ENCODE data around the gene LCMT1.
"Not testable (repeated sequence)": the region's sequence is repeated elsewhere in the genome, so short reads cannot be mapped to it uniquely, and the experiment has no call there.

LCMT1 gene

GRCh38 chr16:25143928-25144327 is 32.4 kb downstream of the LCMT1 start:
- DNase-seq (ENCODE audit: low read depth): no peak

DNA sequence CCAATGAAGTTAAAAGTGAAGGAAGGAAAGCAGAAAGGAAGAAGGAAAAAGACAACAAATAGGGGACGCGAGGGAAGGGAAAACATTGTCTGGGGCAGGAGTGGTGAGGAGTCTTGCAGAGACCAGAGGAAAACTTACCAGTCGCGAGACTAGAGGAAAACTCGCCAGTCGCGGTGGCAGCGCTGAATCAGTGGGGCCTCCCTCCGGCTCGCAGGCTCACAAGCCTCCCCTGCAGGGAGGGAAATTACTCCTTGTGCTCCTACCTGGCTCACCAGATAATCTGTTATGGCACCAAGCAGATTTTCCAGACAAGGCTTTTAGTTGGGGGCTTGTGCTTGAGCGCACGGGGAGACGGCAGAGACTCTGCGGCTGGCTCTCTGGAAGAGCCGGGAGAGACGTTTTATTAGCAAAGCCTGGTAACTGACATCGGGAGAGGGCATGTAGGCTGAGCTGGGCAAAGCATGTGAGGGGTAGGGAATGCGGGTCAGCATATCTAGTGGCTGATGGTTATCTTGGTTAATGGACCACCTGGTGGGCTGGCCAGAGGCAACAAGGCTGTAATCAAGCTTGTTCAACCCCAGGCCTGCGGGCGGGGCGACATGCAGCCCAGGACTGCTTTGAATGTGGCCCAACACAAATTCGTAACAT is 37.1 kb downstream of the LCMT1 start:
- DNase-seq (ENCODE audit: low read depth): no peak

DNA sequence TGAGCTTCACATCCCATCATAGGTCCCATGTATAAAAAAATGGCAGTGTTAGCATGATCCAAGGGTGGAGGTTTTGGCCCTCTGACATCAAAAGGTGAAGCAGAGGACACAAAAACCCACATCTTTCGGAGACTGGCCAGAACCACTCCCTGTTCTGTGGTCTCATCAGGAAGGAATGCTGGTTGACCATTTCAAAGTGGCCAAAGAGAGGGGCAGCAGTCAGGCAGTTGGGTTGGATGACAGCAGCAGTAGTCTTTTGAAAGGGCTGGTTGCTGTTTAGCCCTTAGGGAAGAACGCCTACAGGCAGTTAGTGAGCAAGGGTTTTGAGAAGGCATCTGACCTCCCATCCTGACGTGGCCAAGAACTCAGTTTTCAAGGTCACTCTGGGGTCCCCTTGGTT is 40.5 kb downstream of the LCMT1 start:
- DNase-seq (ENCODE audit: low read depth): no peak

- DNase-seq (ENCODE audit: low read depth): no peak
Observed at GRCh38 chr16:25155553-25156460, 44.3 kb downstream of the LCMT1 start.

DNA sequence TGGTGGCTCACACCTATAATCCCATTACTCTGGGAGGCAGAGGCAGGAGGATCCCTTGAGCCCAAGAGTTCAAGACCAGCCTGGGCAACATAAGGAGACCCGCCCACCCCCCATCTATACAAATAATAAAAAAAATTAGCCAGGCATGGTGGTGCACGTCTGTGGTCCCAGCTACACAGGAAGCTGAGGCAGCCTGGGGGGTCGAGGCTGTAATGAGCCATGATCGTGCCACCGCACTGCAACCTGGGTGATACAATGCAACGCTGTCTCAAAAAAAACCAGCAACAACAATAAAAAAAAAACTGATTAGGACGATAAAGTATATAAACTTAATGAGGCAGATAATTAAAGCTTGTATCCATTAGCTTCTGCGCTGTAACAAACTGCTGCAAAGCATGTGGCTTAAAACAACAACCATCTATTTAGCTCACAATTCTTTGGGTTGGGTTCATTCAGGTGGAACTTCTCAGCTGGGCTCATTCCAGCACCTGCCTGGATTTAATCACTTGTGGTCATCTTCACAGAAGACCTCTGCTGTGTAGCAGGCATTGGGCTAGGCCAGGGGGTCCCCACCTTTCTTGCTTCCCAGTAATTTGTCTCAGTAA is 45.8 kb downstream of the LCMT1 start:
- no peak for DNase-seq (ENCODE audit: low read depth)

DNA sequence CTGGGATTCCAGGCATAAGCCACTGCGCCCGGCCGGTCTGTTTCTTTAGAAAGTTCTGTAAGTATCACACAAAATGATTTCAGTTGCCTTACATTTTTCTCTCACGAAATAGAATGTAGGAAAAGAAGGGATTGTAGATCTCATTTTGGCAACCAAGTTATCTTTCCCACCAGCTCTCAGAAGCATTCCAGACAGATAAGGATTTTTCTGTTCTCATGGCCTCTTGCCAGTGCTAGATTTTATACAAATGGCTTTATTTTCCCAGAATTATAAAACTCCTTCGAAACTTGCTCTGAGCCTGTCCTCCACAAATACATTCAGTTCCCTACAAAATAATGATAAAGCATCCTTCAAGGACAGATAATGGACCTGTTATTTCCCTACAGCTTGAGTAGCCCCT is 46.9 kb downstream of the LCMT1 start:
- DNase-seq (ENCODE audit: low read depth): no peak

DNA sequence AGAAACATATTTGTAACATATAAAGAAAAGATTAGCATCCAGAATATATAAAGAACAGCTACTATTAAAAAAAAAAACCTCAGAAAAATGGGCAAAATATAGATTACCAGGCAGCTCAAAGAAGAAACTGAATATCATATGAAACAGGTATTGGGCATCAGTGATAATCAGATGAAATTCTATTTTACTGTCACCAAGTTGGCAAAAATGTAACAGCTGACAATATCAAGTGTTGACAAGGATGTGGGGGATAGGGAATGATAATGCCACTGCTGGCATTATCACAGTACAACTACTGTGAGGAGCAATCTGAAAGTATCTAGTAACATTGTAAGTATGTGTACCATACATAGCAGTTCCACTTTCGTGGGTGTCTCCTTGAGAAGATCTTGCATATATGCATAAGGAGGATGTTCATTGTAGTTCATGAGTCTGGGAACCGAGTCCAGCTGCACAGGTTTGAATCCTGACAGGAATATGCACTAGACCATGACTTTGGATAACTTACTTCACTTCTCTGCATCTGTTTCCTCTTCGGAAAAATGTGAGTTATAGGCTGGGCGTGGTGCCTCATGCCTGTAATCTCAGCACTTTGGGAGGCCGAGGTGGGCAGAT is 50.3 kb downstream of the LCMT1 start:
- no peak for DNase-seq (ENCODE audit: low read depth)

DNA sequence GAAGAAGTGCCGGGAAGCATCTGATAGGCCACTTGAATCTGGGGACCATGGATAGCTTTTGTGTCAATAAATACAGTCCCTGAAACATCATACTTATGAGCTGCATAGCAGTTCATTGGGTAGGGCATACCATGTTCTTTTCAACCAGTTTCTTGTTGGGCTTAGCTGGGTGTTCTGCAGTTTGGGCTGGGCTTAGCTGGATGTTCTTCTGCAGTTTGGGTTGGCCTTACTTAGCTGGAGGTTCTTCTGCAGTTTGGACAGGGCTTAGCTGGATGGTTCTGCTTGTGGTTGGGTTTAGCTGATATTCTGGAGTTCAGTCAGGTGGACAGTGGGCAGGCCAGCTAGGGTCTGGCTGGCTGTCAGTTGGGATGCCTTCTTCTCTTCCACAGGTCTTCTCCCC is 52.1 kb downstream of the LCMT1 start:
- no peak for DNase-seq (ENCODE audit: low read depth)

DNA sequence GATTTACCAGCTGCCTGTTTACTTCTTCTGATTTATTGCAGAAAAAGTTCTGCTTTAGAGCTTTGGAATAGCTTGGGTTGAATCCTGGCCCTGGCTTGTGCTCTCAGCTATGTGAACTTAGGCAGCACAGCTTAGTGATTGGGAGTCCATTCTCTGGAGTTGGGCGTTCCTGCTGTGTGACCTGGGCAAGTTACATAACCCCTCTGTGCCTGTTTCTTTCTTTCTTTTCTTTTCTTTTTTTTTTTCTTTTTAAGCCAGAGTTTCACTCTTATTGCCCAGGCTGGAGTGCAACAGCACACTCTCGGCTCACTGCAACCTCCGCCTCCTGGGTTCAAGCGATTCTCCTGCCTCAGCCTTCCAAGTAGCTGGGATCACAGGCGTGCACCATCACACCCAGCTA is 53.7 kb downstream of the LCMT1 start:
- no peak for DNase-seq (ENCODE audit: low read depth)

- not testable (repeated sequence) for DNase-seq (ENCODE audit: low read depth)
Observed at GRCh38 chr16:25167920-25168319, 56.4 kb downstream of the LCMT1 start.

- DNase-seq (ENCODE audit: low read depth): no peak
Observed at GRCh38 chr16:25171390-25171789, 59.8 kb downstream of the LCMT1 start.

- DNase-seq (ENCODE audit: low read depth): no peak
Observed at GRCh38 chr16:25172831-25173230, 61.3 kb downstream of the LCMT1 start.

DNA sequence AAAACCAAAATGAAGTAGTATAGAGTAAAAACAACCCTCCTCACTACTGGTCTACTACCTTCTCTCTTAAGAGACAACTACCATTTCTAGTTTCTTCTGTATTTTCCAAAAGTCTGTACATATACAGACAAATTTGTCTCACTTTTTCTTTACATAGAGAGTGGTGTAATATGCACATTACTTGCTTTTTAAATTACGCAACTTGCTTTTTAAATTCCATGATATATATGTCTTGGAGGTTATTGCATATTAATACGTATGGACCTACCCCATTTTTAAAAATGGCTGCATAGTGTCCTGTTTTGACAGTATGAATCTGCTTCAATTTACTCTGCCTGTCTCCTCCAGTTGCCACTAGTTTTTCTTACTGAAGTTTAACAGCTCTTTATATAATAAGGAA is 62.7 kb downstream of the LCMT1 start:
- DNase-seq (ENCODE audit: low read depth): no peak

GRCh38 chr16:25176136-25176535 is 64.6 kb downstream of the LCMT1 start:
- no peak for DNase-seq (ENCODE audit: low read depth)

- DNase-seq (ENCODE audit: low read depth): no peak
Observed at GRCh38 chr16:25177512-25177830, 65.9 kb downstream of the LCMT1 start.

DNA sequence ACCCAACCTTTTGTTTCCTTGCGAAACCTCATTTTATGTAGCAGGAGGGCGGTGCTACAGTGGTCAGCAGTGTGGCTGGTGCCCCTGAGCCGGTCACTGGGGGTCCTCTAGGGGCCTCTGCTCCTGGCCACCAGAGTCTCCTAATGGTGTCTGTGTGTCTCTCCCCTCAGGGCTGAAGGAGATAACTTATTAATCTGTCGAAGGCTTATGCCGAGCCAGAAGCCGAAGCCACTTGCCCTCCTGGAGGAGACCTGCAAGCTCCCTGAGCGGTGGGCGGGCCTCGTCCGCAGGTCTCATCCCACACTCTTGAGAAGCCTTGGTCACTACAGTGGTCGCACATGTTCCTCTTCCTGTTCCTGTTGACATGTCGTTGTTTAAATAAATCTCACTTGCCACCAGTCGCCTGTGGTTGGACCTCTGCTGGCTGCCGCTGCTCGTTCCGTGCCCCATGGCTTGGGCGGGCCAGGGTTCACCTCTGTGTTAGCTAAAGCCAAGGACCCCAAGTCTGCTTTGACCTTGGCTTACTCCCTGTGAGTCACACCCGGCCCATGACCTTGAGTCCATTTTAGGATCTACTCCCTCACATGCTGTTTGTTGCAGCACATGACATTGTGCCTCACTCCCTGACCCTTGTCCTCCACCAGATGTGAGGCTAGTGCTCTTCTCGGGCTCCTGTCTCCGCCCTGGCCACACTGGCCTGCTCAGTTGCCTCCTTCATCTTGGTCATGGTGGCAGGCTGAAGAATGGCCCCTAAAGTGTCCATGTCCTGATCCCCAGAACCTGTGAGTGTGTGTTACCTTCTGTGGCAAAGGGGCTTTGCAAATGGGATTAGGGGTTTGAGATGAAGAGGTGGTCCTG is 66.5 kb downstream of the LCMT1 start:
- no peak for DNase-seq (ENCODE audit: low read depth)

GRCh38 chr16:25181236-25181635 is 69.7 kb downstream of the LCMT1 start:
- not testable (repeated sequence) for DNase-seq (ENCODE audit: low read depth)

GRCh38 chr16:25184771-25185170 is 73.2 kb downstream of the LCMT1 start:
- DNase-seq (ENCODE audit: low read depth): no peak

- no peak for DNase-seq (ENCODE audit: low read depth)
Observed at GRCh38 chr16:25187491-25187795, 75.9 kb downstream of the LCMT1 start.

DNA sequence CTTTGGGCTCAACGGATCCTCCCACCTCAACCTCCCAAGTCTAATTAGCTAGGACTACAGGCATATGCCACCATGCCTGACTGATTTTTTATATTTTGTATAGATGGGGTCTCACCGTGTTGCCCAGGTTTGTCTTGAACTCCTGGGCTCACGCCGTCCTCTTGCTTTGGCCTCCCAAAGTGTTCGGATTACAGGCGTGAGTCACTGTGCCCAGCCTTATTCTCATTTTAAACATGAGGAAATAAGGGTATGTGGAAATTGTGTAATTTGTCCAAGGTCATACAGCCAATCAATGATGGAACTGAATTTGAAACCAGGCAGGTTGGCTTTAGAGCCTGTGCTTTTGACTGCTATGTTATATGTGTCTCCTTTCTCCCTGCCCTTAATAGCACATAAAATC is 77.8 kb downstream of the LCMT1 start:
- no peak for DNase-seq (ENCODE audit: low read depth)

- no peak for DNase-seq (ENCODE audit: low read depth)
Observed at GRCh38 chr16:25192096-25192495, 80.6 kb downstream of the LCMT1 start.

DNA sequence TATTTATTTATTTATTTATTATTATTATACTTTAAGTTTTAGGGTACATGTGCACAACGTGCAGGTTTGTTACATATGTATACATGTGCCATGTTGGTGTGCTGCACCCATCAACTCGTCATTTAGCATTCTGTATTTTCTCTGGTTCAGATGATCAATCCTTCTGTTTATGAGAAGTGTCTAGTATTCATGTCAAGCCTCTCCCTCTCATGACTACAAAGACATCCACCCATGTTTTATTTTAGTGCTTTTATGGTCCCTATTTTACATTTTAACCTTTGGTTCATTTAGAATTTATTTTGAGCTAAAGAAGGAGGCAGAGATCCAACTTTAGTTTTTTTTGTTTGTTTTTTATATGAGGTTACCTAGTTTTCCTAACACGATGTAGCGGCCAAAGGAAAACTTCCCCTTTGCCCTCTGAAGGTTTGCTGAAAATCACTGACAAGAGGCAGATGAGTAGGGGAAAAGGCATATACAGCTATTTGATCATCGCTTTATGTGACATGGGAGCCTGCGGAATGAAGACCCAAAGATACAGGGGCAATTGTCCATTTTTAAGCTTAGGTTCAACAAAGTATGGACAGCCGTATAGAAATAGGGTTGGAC is 82.8 kb downstream of the LCMT1 start:
- no peak for DNase-seq (ENCODE audit: low read depth)

Data from activated T-cell treated with anti-CD3 and anti-CD28 coated beads for 1 hour (primary cell).